Ascending aorta (tissue), 2 donors: ENCODE results near the gene TGFBRAP1. TPM values are rescaled to one million over a fixed set of nuclear protein-coding genes. Genes with fewer than 3 reads are reported as not detected.

Experiments
- DNase-seq, 2 donors: peaks; one replicate each; pipeline ENCODE4 v3.0.0-alpha.2; 2019; ENCODE audit warnings: low spot score in 2 of 2
- H3K27ac ChIP-seq, 2 donors: fragments of 200-600 bp; sonication (generic); one replicate each; pipeline ENCODE4 v1.5.1; 2016 to 2017; ENCODE audit warnings: mild to moderate bottlenecking in 1 of 2
- H3K27me3 ChIP-seq: fragments of 200-600 bp; sonication (generic); one replicate; pipeline ENCODE4 v1.5.1; 2017
- H3K36me3 ChIP-seq, 2 donors: fragments of 200-600 bp; sonication (generic); one replicate each; pipeline ENCODE4 v1.5.1; 2016
- H3K4me1 ChIP-seq, 2 donors: fragments of 200-600 bp; sonication (generic); one replicate each; pipeline ENCODE4 v1.5.1; 2016 to 2017; ENCODE audit warnings: mild to moderate bottlenecking in 1 of 2
- H3K4me3 ChIP-seq, 2 donors: fragments of 200-600 bp; sonication (generic); one replicate each; pipeline ENCODE4 v1.5.1; 2016 to 2017; ENCODE audit warnings: mild to moderate bottlenecking in 1 of 2
- H3K9me3 ChIP-seq, 2 donors: fragments of 200-600 bp; sonication (generic); one replicate each; pipeline ENCODE4 v1.5.1; 2016
- intact Hi-C: fragments of 100-400 bp; cut with DNase I; formaldehyde crosslinking; loops from one replicate; pipeline ENCODE4 v1.15.1; 2023
- total RNA-seq: library from RNA; depleted of rRNA; stranded (reverse); fragments of >200 nt; gene quantifications from one replicate; pipeline ENCODE4 v1.1.0, GENCODE V29; 2016
- TF ChIP-seq, protein P1 (sequence below), 3 experiments: fragments of 200-600 bp in 2 of 3; fragments of 450-650 bp in 1 of 3; sonication (generic) in 2 of 3; IDR thresholded peaks; one replicate each; pipeline ENCODE4 v1.5.1; 2016 to 2019; ENCODE audit warnings: antibody characterized with exemption in 3 of 3, mild to moderate bottlenecking in 1 of 3, moderate library complexity in 1 of 3

Gene TGFBRAP1
- total RNA-seq, 1 donor from 2014 or later: 30.1 TPM

DNA sequence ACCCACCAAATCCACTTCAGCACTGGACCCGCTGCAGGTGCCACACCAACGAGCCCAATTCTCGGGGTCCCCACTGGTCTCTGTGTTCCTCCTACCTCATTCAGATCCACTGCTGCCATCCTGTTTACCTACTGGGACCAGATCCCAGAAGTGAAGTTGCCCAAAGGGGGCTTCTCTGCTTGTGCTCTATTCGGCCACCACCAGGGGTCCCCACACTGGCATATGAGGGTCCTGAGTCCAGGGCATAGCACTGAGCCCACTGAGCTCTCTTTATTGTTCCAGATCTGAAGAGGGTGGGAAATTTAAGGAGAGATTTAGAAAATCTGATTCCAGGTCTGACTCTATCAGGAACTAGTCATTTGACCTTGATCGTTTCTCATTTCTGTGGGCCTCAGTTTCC is 85.6 kb downstream of the TGFBRAP1 start:
- DNase-seq: no peak
- Histone ChIP-seq H3K36me3 (no peaks in the 10 kb centered on the region), H3K9me3 (no peaks in the 10 kb centered on the region), H3K4me1 (no peaks in the 10 kb centered on the region), H3K4me3 (no peak overlapping the region), H3K27me3 (no peaks in the 10 kb centered on the region), H3K27ac (no peak overlapping the region)
- intact Hi-C loops: no loop called here
- TF ChIP-seq, protein P1, sequence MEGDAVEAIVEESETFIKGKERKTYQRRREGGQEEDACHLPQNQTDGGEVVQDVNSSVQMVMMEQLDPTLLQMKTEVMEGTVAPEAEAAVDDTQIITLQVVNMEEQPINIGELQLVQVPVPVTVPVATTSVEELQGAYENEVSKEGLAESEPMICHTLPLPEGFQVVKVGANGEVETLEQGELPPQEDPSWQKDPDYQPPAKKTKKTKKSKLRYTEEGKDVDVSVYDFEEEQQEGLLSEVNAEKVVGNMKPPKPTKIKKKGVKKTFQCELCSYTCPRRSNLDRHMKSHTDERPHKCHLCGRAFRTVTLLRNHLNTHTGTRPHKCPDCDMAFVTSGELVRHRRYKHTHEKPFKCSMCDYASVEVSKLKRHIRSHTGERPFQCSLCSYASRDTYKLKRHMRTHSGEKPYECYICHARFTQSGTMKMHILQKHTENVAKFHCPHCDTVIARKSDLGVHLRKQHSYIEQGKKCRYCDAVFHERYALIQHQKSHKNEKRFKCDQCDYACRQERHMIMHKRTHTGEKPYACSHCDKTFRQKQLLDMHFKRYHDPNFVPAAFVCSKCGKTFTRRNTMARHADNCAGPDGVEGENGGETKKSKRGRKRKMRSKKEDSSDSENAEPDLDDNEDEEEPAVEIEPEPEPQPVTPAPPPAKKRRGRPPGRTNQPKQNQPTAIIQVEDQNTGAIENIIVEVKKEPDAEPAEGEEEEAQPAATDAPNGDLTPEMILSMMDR (IDR thresholded peaks at IDR 0.05): no peak

DNA sequence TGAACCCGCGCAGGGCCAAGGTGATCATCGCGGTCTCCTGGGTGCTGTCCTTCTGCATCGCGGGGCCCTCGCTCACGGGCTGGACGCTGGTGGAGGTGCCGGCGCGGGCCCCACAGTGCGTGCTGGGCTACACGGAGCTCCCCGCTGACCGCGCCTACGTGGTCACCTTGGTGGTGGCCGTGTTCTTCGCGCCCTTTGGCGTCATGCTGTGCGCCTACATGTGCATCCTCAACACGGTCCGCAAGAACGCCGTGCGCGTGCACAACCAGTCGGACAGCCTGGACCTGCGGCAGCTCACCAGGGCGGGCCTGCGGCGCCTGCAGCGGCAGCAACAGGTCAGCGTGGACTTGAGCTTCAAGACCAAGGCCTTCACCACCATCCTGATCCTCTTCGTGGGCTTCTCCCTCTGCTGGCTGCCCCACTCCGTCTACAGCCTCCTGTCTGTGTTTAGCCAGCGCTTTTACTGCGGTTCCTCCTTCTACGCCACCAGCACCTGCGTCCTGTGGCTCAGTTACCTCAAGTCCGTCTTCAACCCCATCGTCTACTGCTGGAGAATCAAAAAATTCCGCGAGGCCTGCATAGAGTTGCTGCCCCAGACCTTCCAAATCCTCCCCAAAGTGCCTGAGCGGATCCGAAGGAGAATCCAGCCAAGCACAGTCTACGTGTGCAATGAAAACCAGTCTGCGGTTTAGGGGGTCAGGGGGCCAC is 87.1 kb downstream of the TGFBRAP1 start:
- Histone ChIP-seq H3K9me3 (no peaks in the 10 kb centered on the region), H3K27ac (no peak overlapping the region), H3K4me1 (no peaks in the 10 kb centered on the region), H3K4me3 (no peak overlapping the region), H3K27me3 (no peaks in the 10 kb centered on the region), H3K36me3 (no peaks in the 10 kb centered on the region)
- TF ChIP-seq, protein P1 (IDR thresholded peaks at IDR 0.05): no peak
- no peak for DNase-seq
- intact Hi-C loops: no loop called here

DNA sequence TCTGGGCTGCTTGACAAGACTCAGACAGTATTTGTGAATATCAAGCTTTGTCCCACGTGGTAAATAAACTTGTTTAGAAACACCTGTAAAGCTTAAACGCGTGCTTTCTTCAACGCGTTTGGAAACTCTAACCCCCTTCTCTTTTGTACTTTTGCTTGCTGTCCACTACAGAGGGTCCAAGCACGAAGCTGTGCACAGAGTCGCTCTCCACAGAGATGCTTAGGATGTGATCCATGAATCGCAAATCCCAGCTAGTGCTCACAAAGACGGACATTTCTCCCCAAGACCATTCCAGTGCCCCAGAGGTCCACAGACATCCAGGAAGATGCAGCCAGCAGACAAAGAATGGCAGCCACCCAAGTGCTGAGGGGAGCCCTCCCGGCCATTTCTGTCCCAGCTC is 88.1 kb downstream of the TGFBRAP1 start, which contains the start of gene GPR45:
Gene GPR45 (plus strand): TSS at position 301 of the 400 bp plus-strand sequence. CDS start 116 bp downstream, outside the sequence.
- no peaks in the 10 kb centered on the region for H3K9me3 ChIP-seq
- intact Hi-C loops: no loop called here
- no peak for DNase-seq
- H3K27ac ChIP-seq: no peak within 1 kb of the TSS
- H3K4me1 ChIP-seq: no peaks in the 10 kb centered on the region
- no peaks in the 10 kb centered on the region for H3K36me3 ChIP-seq
- TF ChIP-seq, protein P1 (IDR thresholded peaks at IDR 0.05): no peak
- no peak within 1 kb of the TSS for H3K4me3 ChIP-seq
- H3K27me3 ChIP-seq: no peaks in the 10 kb centered on the region

DNA sequence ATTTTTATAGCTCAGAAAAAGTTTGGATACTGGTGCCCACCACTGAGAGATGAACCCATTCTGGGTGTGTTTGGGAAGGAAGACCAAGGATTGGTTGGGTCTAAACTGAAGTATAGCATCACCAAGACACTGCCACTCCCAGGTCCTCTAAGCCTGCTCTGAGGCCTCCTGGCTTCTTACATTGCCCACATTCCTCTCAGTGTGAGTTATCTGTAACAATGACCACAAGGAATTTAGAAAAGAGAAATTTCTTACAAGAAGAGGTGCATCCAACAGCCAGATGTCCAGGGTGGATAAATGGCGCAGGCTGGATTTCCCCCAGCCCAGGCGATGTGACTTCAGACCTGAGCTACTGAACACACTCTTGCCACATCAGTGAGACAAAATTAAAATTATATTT is 89.6 kb downstream of the TGFBRAP1 start:
- Histone ChIP-seq H3K9me3 (no peaks in the 10 kb centered on the region), H3K4me3 (no peak overlapping the region), H3K36me3 (no peaks in the 10 kb centered on the region), H3K27ac (no peak overlapping the region), H3K4me1 (no peaks in the 10 kb centered on the region), H3K27me3 (no peaks in the 10 kb centered on the region)
- intact Hi-C loops: loop anchor here (2.0 kb wide), 1 partner anchor 125 kb away; no protein-coding TSS in a partner anchor
- no peak for DNase-seq
- TF ChIP-seq, protein P1 (IDR thresholded peaks at IDR 0.05): no peak

DNA sequence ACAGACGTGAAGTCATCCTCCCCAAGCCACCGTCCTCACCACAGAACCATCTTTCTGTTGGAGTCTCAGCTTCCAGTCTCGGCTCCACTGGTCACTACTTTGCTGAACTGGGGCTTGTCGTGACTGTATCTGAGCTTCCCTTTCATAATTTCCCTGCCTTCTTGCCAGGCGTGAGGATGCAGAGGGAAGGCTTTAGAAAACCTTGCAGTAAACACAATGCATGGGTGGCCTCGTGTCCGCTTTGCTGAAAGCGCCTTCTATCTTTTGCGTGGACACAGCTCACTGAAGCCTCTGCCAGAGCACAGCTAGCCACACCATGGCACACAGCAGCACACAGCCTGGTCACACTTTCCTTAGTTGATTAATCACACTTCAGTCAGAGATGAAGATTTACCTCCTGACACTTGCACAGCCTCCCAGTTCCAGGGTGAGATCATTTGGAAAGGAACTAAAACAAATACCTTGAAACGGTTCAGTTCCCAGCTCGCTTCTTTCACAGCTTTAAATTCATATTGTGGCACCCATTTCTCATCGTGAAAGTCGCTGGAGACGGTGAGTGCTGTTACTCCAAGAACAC is 90.8 kb downstream of the TGFBRAP1 start:
- Histone ChIP-seq H3K9me3 (no peaks in the 10 kb centered on the region), H3K4me3 (no peak overlapping the region), H3K36me3 (no peaks in the 10 kb centered on the region), H3K27ac (no peak overlapping the region), H3K27me3 (no peaks in the 10 kb centered on the region), H3K4me1 (no peaks in the 10 kb centered on the region)
- intact Hi-C loops: loop anchor here (2.0 kb wide), 1 partner anchor 124 kb away; no protein-coding TSS in a partner anchor
- TF ChIP-seq, protein P1 (IDR thresholded peaks at IDR 0.05): no peak
- no peak for DNase-seq
